ENCODE data around the gene GLCCI1.
"Not testable (repeated sequence)": the region's sequence is repeated elsewhere in the genome, so short reads cannot be mapped to it uniquely, and the experiment has no call there.

The GLCCI1 gene

DNA sequence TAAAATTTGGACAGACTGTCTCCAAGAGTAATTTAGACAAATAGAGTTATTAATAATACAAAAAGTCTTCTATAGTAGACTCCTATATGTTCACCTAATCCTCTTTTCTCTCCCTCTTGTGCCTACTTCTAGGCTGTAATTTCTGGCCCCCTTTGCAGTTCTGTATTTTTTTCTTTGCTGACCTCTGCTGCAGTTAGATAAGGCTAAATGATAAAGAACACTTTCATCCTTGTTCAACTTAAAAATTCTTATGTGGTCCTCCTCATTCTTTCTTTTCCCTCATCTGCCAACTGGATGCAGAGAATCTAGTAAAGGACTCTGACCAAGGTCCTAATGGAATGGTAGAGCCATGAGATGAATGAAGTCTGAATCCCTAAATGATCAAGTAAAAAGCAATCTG is 20.1 kb downstream of the GLCCI1 start:
- in situ Hi-C loops (cut with HindIII; ENCODE audit: low sequenced_read_pairs), result no loop called here

DNA sequence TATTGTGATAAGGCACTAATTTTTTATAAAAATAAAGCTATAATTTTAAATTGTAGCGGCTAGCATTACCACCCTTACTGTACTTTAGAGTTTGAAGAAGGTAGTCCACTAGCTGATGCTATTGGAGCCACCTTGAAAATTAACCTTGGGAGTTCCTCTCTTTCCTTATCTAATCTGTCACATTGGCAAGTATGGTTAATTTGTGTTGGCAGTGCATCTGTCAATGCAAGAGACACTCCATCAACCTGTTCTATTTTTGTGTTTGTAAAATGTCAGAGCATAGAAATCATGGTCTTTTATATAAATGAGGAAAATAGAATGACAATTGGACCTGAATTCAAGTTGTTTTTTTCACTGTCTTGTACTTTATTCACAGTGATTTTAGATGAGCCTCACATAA is 20.5 kb downstream of the GLCCI1 start:
- in situ Hi-C loops (cut with HindIII; ENCODE audit: low sequenced_read_pairs), result no loop called here

DNA sequence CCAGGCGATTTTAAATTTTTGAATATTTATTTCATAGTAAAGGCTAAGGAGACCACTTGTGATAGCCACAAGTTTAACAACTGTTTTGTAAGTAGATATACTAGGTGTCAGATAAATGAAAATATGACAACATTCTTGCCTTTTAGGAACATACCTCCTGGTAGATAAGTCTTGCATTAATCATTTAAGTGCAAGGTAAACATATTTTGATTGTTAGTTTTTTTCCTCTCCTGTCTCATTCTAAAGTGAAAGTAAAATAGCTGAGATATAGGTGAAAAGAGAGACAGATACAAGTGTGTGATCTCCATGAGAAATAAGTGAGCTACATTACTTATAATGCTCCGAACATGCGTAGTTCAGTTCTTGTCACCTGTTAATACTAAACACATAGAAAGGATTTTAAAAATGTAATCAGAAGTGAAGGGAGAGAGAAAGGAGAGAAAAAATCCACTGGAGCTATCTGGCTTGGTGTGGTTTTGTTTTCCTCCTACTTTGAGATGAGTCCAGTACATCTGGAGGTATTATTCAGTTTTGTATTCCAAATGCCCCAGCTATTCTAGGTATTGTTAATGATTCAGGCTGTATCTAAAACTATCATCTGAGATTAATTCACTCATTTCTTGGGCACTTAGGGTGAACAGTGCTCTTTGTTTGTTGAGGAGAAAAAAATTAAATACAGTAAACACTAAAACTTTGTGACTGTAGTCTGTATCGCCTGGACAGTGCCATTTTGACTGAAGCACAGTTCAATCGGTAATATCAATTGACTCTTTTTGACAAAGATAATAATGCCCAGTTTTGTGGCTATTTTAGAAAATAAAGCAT is 21.2 kb downstream of the GLCCI1 start:
- in situ Hi-C loops (cut with HindIII; ENCODE audit: low sequenced_read_pairs), result no loop called here

DNA sequence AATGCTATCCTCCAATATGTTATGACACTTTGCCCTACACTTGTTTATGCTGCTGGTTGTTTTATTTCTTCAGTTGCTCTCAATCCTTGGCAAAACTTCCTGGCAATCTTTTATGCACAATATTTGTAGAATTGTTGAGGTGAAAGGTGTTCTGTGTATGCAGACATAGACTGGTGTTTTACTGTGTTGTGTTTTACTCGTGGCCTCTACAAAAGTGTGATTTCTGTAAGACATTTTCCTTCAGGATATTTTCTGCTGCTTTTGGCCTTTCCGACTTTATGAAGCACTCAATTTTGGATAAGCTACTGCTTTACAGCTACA is 21.8 kb downstream of the GLCCI1 start:
- in situ Hi-C loops (cut with HindIII; ENCODE audit: low sequenced_read_pairs), result no loop called here

DNA sequence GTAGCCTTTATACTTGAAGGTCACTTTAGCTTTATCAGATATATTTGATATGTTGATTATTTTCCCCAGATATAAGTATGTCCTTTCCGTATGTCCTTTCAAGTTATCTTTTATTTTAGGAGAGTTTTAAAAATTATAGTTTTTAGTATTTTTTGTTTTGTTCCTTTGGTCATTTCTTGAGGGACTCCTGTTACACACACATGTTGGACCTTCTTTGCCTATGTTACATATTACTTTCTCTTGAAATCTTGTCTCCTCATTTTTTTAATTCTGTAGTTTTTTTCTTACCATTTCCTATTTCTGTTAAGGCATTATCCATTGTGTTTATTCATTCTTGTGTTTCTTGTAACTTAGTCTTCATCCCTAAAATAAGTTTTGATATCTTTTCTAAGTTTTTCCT is 23.9 kb downstream of the GLCCI1 start:
- in situ Hi-C loops (cut with HindIII; ENCODE audit: low sequenced_read_pairs), result no loop called here

DNA sequence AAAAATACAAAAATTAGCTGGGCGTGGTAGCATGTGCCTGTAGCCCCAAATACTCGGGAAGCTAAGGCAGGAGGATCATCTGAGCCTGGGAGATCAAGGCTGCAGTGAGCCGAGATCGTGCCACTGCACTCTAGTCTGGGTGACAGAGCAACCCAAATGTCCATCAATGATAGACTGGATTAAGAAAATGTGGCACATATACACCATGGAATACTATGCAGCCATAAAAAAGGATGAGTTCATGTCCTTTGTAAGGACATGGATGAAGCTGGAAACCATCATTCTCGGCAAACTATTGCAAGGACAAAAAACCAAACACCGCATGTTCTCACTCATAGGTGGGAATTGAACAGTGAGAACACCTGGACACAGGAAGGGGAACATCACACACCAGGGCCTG is 26.8 kb downstream of the GLCCI1 start:
- in situ Hi-C loops (cut with HindIII; ENCODE audit: low sequenced_read_pairs), result not testable (repeated sequence)

DNA sequence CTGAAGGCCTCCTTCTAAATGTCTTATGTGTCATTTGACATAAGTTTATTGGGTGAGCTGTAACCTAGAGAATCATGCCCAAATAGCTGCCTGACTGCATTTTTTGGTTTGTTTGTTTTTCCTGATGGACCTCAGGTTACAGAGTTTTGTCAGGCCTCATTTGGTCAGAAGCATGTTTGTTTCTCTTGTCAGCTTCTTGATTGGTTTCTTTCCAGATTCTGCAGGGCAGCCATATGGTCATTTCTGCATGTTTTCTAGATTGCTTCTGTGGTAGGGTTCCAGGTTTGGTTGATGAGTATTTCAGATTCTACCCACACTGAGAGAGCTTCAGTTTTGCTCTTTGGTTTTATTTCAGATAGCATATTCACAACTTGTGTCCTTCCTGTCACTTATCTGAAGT is 28.0 kb downstream of the GLCCI1 start:
- in situ Hi-C loops (cut with HindIII; ENCODE audit: low sequenced_read_pairs), result no loop called here

DNA sequence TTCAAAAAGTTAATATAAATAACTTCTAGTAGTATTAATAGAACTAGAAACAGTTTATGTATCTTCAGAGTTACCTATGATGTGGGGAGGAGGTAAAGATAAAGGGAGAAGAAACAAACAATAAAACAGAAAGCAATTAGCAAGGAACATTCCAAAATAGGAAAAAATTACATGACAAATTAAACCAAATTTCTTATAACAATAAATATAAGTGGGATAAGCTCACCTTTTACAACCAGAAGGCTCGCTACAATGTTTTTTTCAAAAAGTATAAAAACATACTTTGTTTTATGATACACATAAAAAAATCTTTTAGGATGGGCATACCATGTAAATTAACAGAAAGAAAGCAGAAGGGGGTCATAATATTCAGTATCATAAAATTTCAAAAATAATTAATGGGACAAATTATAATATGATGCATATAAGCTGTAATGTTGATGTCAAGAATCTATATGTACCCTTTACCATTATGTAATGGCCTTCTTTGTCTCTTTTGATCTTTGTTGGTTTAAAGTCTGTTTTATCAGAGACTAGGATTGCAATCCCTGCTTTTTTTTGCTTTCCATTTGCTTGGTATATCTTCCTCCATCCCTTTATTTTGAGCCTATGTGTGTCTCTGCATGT is 31.8 kb downstream of the GLCCI1 start:
- in situ Hi-C loops (cut with HindIII; ENCODE audit: low sequenced_read_pairs), result no loop called here

DNA sequence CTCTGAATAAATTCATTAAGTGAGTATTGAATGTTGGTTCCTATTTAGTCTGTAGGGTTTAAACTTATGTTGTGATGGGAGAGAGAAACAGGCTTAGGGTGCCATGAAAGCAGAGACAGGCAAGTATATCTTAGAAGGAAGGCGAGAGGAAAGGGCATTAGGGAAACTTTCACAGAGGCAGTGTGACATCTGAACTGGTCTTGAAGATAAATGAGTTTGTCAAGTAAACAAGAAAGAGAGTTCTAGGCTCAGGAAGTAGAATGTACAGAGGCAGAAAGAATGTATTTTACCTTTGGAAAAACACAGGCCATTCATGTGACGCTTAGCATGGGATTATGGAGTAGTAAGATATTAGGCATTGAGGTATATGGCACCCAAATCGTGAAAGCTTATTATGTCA is 34.5 kb downstream of the GLCCI1 start:
- in situ Hi-C loops (cut with HindIII; ENCODE audit: low sequenced_read_pairs), result no loop called here

DNA sequence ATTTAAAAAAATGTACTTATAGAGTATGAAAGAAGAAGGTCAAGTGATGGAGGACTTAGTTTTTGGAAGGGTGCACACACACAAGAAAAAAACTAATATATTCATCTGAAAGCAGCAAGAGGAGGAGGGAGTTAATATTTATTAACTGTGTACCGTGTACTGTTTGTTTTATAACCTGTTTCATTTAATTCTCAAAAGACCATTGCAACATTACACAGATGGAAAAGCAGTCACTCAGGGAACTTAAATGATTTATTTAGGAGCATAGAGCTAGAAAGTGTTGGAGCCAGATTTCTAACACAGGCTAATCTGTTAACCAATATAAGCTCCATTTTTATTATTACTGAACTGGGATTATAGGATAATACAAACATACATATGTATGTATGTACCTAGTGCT is 36.7 kb downstream of the GLCCI1 start:
- in situ Hi-C loops (cut with HindIII; ENCODE audit: low sequenced_read_pairs), result no loop called here

DNA sequence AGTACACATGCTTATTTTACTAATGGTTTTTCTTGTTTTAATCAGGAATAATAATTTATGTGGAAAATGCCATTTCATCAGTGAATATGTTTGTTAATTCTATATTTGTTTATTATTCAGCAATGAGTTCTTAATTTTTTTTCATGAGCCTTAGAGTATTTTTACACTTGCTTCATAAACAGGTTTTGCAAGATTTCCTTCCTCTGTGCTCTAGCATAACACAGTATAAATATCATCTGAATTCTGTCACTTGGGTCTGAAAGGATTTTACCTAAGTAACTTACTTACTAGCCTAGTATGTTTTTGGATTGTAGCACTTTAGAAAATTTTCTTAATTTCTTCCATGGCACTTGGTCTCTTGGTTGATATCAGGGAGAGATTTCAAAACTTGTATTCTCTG is 45.8 kb downstream of the GLCCI1 start:
- in situ Hi-C loops (cut with HindIII; ENCODE audit: low sequenced_read_pairs), result no loop called here

DNA sequence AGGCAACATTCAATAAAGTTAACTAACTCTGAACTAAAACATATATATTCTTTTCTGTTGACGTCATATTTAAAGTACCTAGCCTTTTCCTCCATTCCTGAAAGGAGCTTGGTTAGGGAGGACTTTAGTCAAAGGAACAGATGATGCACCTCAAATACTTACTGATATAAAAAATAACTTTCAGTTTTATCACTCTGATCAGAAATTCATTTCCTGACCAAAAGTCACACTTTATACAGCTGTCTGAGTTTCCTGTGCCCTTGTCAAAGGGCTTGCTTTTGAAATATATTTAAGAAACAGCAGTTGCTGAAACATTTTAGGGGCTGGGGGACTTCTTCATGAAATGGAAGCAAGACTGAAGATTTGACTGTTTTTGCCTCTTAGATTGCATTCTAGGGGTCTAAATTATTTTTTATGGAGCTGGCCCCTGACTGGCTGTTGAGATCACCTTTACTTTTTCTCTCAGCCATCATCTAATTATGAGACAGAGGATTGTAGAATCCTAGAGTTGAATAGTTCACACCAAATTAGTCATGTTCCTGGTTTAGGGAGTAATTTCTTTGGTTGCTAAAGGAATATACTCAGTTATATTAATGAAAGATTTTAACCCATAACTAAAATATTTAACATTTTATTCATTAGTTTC is 46.6 kb downstream of the GLCCI1 start:
- in situ Hi-C loops (cut with HindIII; ENCODE audit: low sequenced_read_pairs), result no loop called here

DNA sequence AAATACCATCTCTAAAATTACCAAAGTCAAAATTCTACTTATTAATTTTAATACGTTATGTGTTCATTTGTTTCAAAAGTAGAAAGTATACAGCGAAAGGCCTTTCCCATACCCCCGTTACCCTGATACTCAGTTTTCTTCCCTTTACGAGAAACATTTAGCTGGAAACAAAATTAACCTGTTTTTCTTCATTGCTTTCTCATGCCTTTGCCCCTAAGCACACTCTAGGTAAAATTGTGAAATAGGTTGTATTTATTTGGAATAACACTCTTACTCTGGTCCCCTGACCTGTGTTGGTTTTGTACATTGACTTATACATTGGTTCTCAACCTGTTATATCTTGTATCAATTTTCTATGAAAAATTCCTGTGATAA is 47.1 kb downstream of the GLCCI1 start:
- in situ Hi-C loops (cut with HindIII; ENCODE audit: low sequenced_read_pairs), result no loop called here

DNA sequence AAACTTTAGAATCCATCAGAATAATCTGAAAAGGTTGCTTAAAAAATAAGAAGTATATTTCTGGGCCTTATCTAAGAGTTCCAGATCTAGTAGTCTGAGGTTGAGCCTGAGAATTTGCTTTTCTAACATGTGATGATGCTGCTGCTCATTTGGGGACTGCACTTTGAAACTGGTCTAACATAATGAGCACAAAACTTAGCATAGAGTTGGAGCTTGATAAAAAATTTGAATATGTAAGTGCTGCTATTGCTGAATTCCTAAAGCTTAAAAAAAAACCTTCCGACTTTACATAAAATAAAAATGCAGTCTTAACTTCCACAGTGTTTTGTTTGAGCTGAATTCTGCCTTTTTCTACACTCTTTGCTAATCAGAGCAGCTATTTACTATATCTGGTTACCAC is 48.8 kb downstream of the GLCCI1 start:
- in situ Hi-C loops (cut with HindIII; ENCODE audit: low sequenced_read_pairs), result no loop called here

DNA sequence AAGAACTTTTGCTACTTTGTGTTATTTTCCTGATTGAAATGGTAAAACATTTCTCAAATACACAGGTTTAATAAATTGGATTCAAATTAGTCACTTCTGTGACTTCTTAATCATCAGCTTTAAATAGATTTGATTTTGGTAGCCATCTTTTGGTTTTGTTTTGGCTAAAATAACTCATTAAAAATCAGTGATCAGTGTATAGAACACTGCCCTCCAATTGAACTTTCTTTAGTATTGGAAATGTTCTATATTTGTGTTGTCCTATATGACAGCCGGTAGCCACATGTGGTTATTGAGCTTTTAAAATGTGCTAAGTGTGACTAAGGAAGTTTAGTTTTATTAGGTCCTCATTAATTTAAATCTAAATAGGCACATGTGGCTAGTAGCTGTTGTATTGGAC is 50.4 kb downstream of the GLCCI1 start:
- in situ Hi-C loops (cut with HindIII; ENCODE audit: low sequenced_read_pairs), result no loop called here

DNA sequence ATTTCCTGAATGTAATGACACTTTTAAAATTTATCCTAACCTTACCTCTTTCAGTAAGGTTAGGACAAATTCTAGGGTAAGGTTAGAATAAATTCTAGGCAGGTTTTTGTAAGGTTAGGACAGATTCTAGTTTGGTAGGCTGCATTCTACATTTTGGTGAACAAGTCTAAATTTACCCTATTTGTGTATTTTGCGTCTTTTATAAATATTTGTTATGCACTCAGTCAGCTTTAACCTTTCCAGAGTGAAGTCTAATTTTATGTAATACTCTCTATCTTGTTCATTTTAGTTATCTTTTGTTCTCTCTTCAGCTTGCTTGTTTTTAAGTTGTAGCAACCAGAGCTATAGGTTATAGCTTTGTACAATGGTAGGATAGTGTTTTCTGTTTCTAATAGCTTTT is 54.0 kb downstream of the GLCCI1 start:
- in situ Hi-C loops (cut with HindIII; ENCODE audit: low sequenced_read_pairs), result no loop called here

DNA sequence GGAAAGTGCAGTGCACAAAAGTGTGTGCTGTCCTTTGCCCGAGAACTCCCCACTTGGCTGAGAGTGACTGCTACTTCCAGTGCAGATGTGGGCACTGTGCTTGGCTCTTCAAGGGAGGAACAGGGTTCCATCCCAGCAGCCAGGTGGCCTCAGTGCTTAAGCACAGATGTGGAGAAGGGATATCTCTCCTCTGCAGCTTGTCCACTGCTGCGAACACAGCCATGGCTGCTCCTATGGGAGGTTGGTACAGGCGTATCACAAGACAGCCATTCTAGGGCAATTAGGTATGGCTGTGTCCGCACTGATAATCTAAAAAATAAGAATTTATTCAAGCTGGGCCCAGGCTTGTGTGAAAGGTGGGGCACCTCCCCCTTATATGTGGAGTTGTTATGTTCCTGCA is 66.6 kb downstream of the GLCCI1 start:
- in situ Hi-C loops (cut with HindIII; ENCODE audit: low sequenced_read_pairs), result no loop called here

DNA sequence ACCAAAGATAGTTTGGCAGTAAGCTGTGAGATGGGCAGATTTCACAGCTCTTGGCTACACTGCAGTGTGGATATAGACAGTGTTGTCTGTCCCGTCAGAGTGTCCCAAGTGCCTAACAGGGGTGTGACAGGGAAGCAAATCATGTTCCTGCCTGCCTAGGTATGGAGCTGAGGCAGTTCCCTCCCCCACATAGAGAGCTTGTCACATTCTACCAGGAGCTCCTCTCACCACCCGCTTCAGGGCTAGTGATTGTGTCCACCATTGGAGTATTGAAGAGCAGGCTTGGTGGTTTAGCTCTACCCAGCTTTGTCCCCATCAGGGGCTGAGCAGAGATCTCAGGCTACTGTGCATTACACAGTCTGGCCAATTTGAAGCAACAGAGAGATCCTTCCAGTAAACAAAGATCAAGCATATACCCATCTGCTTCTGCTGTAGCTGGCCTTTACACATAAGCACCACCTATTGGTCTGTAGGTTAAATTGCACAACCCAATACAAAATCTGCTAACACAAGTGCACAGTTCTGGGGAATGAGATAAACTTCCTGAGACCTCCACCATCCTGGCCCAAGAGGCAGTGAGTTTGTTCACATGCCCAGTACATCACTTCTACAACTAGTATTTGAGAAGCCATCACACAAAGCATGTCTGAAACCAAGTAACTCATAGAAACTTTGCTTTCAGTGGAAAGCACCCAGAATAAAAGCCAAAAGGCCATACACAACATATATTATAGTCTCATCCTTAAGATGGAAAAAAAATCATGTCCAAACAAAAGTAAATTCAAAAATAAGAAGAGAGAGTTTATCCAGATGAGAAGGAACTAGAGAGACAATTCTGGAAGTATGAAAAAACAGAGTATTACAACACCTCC is 67.3 kb downstream of the GLCCI1 start:
- in situ Hi-C loops (cut with HindIII; ENCODE audit: low sequenced_read_pairs), result no loop called here

DNA sequence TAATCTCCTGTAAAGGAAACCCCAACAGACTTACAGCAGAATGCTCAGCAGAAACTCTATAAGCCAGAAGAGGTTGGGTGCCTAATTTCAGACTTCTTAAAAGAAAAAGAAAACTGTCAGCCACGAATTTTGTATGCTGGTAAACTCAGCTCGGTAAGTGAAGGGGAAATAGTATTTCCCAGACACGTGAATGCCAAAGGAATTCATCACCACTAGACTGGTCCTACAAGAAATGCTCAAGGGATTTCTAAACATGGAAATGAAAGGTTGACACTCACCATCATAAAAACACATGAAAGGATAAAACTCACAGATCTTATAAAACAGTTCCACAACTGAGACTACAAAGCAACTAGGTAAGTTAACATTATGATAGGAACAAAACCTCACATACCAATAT is 68.6 kb downstream of the GLCCI1 start:
- in situ Hi-C loops (cut with HindIII; ENCODE audit: low sequenced_read_pairs), result no loop called here

DNA sequence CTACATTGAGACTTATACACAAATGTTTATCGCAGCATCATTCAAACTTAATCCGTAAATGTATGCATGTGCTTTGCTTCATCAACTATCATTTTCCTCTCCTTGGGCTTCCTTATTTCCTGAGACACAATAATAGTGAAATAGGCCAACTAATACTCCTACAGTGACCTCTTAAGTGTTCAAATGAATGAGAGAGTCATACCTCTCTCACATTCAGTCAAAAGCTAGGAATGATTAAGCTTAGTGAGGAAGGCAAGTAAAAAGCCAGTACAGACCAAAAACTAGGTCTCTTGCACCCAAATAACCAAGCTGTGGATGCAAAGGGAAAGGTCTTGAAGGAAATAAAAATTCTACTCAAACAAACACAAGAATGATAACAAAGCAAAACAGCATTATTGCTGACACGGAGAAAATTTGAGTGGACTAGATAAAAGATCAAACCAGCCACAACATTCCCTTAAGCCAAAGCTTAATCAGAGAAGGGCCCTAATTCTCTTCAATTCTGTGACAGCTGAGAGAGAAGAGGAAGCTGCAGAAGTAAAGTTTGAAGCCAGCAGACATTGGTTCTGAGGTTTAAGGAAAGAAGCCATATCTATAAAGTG is 72.3 kb downstream of the GLCCI1 start:
- in situ Hi-C loops (cut with HindIII; ENCODE audit: low sequenced_read_pairs), result no loop called here
